HepG2 (cell line): Measurements from ENCODE around the gene PRM3. TPM values are rescaled to one million over a fixed set of nuclear protein-coding genes. Genes with fewer than 3 reads are reported as not detected.

Experiments
- CSRNP2 ChIP-seq: sonication (generic); formaldehyde crosslinking; conservative IDR thresholded peaks from 2 replicates; pipeline ENCODE4 v1.8.0; 2022; ENCODE audit warnings: low read depth, missing genetic modification reagents
- GFI1 ChIP-seq: sonication (generic); formaldehyde crosslinking; IDR thresholded peaks from 2 replicates; pipeline ENCODE4 v1.5.0; 2020; ENCODE audit warnings: missing genetic modification reagents, mild to moderate bottlenecking, borderline replicate concordance
- GPN1 ChIP-seq: sonication (generic); formaldehyde crosslinking; IDR thresholded peaks from 2 replicates; pipeline ENCODE4 v1.5.1; 2020; ENCODE audit warnings: missing genetic modification reagents, borderline replicate concordance
- HDAC1 ChIP-seq: sonication (generic); formaldehyde crosslinking; IDR thresholded peaks from 2 replicates; pipeline ENCODE4 v1.5.1; 2020; ENCODE audit warnings: mild to moderate bottlenecking, missing genetic modification reagents
- IKZF4 ChIP-seq: sonication (generic); formaldehyde crosslinking; IDR thresholded peaks from 2 replicates; pipeline ENCODE4 v1.5.1; 2020; ENCODE audit warnings: borderline replicate concordance, mild to moderate bottlenecking, low read depth, missing genetic modification reagents; ENCODE audit errors: not compliant biosample characterization
- MAZ ChIP-seq, 2 experiments: sonication (generic) in 1 of 2; formaldehyde crosslinking in 1 of 2; IDR thresholded peaks; 2 replicates each; pipeline versions ENCODE4 v1.5.0 to v1.6.1; 2012 to 2020; ENCODE audit warnings: low read depth in 2 of 2, mild to moderate bottlenecking in 2 of 2, borderline replicate concordance in 1 of 2, improper control_type of control experiment in 1 of 2, low read length in 1 of 2, missing genetic modification reagents in 1 of 2, moderate library complexity in 1 of 2
- MIER3 ChIP-seq: IDR thresholded peaks from 2 replicates; pipeline ENCODE4 v1.6.1; 2016; ENCODE audit warnings: missing compliant biosample characterization, borderline replicate concordance
- NFE2 ChIP-seq: sonication (generic); formaldehyde crosslinking; IDR thresholded peaks from 2 replicates; pipeline ENCODE4 v1.4.0; 2020; ENCODE audit warnings: missing genetic modification reagents
- NFKBIZ ChIP-seq: IDR thresholded peaks from 2 replicates; pipeline ENCODE4 v1.6.1; 2018; ENCODE audit warnings: missing genetic modification reagents, missing compliant biosample characterization
- NKX3-1 ChIP-seq: sonication (generic); formaldehyde crosslinking; IDR thresholded peaks from 2 replicates; pipeline ENCODE4 v1.5.0; 2020; ENCODE audit warnings: missing genetic modification reagents
- POGK ChIP-seq: sonication (generic); formaldehyde crosslinking; conservative IDR thresholded peaks from 2 replicates; pipeline ENCODE4 v1.8.0; 2022; ENCODE audit warnings: mild to moderate bottlenecking, moderate library complexity, missing genetic modification reagents
- POLR2AphosphoS2 ChIP-seq: IDR thresholded peaks from 2 replicates; pipeline ENCODE4 v1.6.1; 2011; ENCODE audit warnings: low read depth, low read length, improper control_type of control experiment
- SMARCE1 ChIP-seq: fragments of 450-650 bp; IDR thresholded peaks from 2 replicates; pipeline ENCODE4 v1.6.1; 2017; ENCODE audit warnings: borderline replicate concordance
- STAT5B ChIP-seq: sonication (generic); formaldehyde crosslinking; IDR thresholded peaks from 2 replicates; pipeline ENCODE4 v1.4.0; 2020; ENCODE audit warnings: missing genetic modification reagents
- TEAD3 ChIP-seq: optimal IDR thresholded peaks from 2 replicates; pipeline ENCODE3; 2016; ENCODE audit warnings: borderline replicate concordance
- ZBTB38 ChIP-seq: sonication (generic); formaldehyde crosslinking; IDR thresholded peaks from 2 replicates; pipeline ENCODE4 v1.5.1; 2020; ENCODE audit warnings: mild to moderate bottlenecking, missing genetic modification reagents
- ZFP90 ChIP-seq: sonication (generic); formaldehyde crosslinking; IDR thresholded peaks from 2 replicates; pipeline ENCODE4 v1.8.0; 2022; ENCODE audit warnings: missing genetic modification reagents, mild to moderate bottlenecking, inconsistent platforms, borderline replicate concordance
- ZNF121 ChIP-seq: sonication (generic); formaldehyde crosslinking; IDR thresholded peaks from 2 replicates; pipeline ENCODE4 v1.5.0; 2020; ENCODE audit warnings: mild to moderate bottlenecking, missing genetic modification reagents
- ZNF296 ChIP-seq: sonication (generic); formaldehyde crosslinking; conservative IDR thresholded peaks from 2 replicates; pipeline ENCODE4 v1.5.0; 2020; ENCODE audit warnings: mild to moderate bottlenecking, missing genetic modification reagents
- ZNF383 ChIP-seq: sonication (generic); formaldehyde crosslinking; IDR thresholded peaks from 2 replicates; pipeline ENCODE4 v1.4.0; 2020; ENCODE audit warnings: missing genetic modification reagents, mild to moderate bottlenecking, borderline replicate concordance
- ZNF513 ChIP-seq: sonication (generic); formaldehyde crosslinking; conservative IDR thresholded peaks from 2 replicates; pipeline ENCODE4 v1.5.0; 2020; ENCODE audit warnings: missing genetic modification reagents
- ZNF674 ChIP-seq: sonication (generic); formaldehyde crosslinking; IDR thresholded peaks from 2 replicates; pipeline ENCODE4 v1.5.0; 2020; ENCODE audit warnings: low read depth, mild to moderate bottlenecking, missing genetic modification reagents
- ZNF776 ChIP-seq: sonication (generic); formaldehyde crosslinking; IDR thresholded peaks from 2 replicates; pipeline ENCODE4 v1.4.0; 2020; ENCODE audit warnings: mild to moderate bottlenecking, missing genetic modification reagents
- ZNF788 ChIP-seq: sonication (generic); formaldehyde crosslinking; IDR thresholded peaks from 2 replicates; pipeline ENCODE4 v1.5.0; 2020; ENCODE audit warnings: mild to moderate bottlenecking, missing genetic modification reagents, borderline replicate concordance
- polyA plus RNA-seq, 8 experiments: library from polyadenylated mRNA; depleted of rRNA in 3 of 8; stranded (reverse) in 7 of 8; unstranded in 1 of 8; fragments of >200 nt; fragmentation: Illumina TruSeq in 4 of 8; extraction: Trizol in 4 of 8; gene quantifications; 2 replicates each; pipeline versions ENCODE4 v1.2.1 to v1.2.3, GENCODE V29; 2011 to 2016; ENCODE audit warnings: low read depth in 4 of 8, missing spikeins in 1 of 8, mixed read lengths in 1 of 8; ENCODE audit not compliant: insufficient read depth in 1 of 8
- total RNA-seq, 5 experiments: library from RNA; depleted of rRNA; stranded (reverse); fragments of >200 nt; fragmentation: Illumina TruSeq; extraction: Trizol; gene quantifications; 2 replicates each; pipeline ENCODE4 v1.2.3, GENCODE V29; 2016; ENCODE audit warnings: low read depth in 1 of 5

PRM3 gene
- total and polyA plus RNA-seq, 2 of the 13 experiments (the other 11 are each of a cell fraction or from before 2014, with no cell fraction given), result not detected

GRCh38 chr16:11255737-11256660 lies 17.4 kb downstream of the PRM3 start, which contains the start of gene SOCS1 (continued):
- TF ChIP-seq STAT5B (CRISPR knock-in tag) (0 out of 2 replicates have a peak, but pooled peaks have one; percentile 51), GPN1 (CRISPR knock-in tag) (peak; percentile 29; the same call in 1 of the 2 replicates), NKX3-1 (CRISPR knock-in tag) (peak; percentile 92), TEAD3 (CRISPR knock-in tag) (no peak), CSRNP2 (0 out of 2 replicates have a peak, but pooled peaks have one; percentile 72), ZNF383 (no peak; the same call in 1 of the 2 replicates), POGK (CRISPR knock-in tag) (peak; percentile 78), NFE2 (CRISPR knock-in tag) (no peak), SMARCE1 (peak; percentile 18; the same call in 1 of the 2 replicates), IKZF4 (CRISPR knock-in tag) (peak; percentile 68), NFKBIZ (CRISPR knock-in tag) (peak; percentile 38; the same call in 1 of the 2 replicates), ZNF788 (CRISPR knock-in tag) (peak; percentile 61), ZFP90 (CRISPR knock-in tag) (peak; percentile 49), HDAC1 (CRISPR knock-in tag) (peak; percentile 57), GFI1 (CRISPR knock-in tag) (peak; percentile 53; the same call in 1 of the 2 replicates), ZNF513 (0 out of 2 replicates have a peak, but pooled peaks have one; percentile 69), ZNF296 (0 out of 2 replicates have a peak, but pooled peaks have one; percentile 88), ZNF121 (CRISPR knock-in tag) (peak; percentile 61), ZBTB38 (CRISPR knock-in tag) (peak; percentile 66), POLR2AphosphoS2 (peak; percentile 73; the same call in 1 of the 2 replicates), ZNF776 (CRISPR knock-in tag) (peak; percentile 41; the same call in 1 of the 2 replicates), MIER3 (CRISPR knock-in tag) (peak; percentile 27; the same call in 1 of the 2 replicates), MAZ (IDR thresholded peaks at IDR 0.05; ENCODE audit: borderline replicate concordance, low read depth, low read length) (peak; percentile 88), MAZ (CRISPR knock-in tag; IDR thresholded peaks at IDR 0.05; ENCODE audit: low read depth) (peak; percentile 99), ZNF674 (CRISPR knock-in tag) (peak; percentile 98)
